Activated CD4-positive, CD25-positive, alpha-beta regulatory T cell treated with anti-CD3 and anti-CD28 coated beads, Interleukin-2, amount 50 U/mL, for 24 hours (primary cell): ENCODE data around the gene SCAP.
"Not testable (repeated sequence)": the region's sequence is repeated elsewhere in the genome, so short reads cannot be mapped to it uniquely, and the experiment has no call there.

Source experiments
- ATAC-seq, 2 donors: fragments of 150-1000 bp; cut with Tn5 transposase; one replicate each; pipeline ENCODE4 v1.10.0; 2021; ENCODE audit warnings: mild to moderate bottlenecking in 1 of 2, moderate library complexity in 1 of 2

SCAP gene

GRCh38 chr3:47480267-47480666 is 4.5 kb upstream of the SCAP start:
- not testable (repeated sequence) for ATAC-seq

GRCh38 chr3:47479826-47480160 is 4.1 kb upstream of the SCAP start:
- ATAC-seq = no peak

DNA sequence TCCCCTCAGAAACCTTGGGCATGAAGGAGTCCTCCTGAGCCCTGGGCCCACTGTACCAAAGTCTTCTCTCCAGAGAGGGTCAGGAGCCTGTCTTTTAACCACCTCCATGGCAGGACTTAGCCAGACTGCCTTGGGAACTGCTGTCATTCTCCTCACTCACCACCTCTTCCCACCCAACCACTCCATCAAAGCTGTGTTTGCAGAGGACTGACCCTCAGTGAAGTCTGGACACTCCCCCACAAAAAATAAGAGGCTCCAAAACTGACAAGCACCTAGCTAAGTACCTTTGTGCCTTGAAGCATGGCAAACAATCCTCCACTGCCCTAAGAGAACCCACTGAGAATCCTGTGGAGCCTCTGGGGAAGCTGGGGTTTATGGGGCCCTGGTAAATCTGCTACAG is 2.3 kb upstream of the SCAP start:
- ATAC-seq = no peak

- ATAC-seq = no peak
Measured at GRCh38 chr3:47476644-47477199, 981 bp upstream of the SCAP start.

DNA sequence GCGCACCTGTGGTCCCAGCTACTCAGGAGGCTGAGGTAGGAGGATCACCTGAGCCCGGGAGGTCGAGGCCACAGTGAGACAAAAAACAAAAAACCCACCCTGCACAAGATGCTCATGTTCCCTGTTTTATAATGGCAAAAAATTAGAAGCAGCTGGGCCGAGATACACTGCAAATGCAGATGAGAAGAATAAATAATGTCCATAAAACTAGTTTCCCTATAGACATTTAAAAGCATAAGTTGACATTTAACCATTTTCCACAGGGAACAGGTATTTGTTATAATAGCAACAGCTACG is 537 bp upstream of the SCAP start:
- no peak for ATAC-seq

DNA sequence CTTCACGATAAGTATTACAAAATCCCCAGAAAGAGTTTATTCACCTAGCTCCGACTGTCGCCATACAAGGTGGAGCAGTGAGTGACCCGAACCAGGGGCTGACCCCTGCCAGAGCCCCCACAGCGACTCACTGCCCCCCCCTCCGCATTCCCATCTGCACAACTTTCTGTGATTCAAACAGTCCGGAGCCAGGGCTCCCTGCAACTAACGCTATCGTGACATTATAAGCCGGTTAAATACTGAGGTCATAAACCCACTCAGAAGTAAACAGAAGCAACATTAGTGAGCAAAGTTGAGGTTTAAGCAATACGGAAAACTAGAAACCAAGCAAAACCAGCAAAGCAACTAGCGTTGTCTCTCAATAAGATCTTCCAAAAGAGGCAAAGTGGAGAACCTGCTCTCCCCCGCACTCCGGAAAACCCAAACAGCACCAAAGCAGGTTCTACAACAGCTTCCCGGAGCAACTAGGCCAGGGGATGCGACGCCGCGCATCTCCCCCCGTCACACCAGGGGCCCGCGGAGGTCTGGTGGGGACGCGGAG is 642 bp downstream of the SCAP start:
- peak; percentile 5 to 24 for ATAC-seq

- ATAC-seq = no peak
Measured at GRCh38 chr3:47473391-47473790, 2.4 kb downstream of the SCAP start.

DNA sequence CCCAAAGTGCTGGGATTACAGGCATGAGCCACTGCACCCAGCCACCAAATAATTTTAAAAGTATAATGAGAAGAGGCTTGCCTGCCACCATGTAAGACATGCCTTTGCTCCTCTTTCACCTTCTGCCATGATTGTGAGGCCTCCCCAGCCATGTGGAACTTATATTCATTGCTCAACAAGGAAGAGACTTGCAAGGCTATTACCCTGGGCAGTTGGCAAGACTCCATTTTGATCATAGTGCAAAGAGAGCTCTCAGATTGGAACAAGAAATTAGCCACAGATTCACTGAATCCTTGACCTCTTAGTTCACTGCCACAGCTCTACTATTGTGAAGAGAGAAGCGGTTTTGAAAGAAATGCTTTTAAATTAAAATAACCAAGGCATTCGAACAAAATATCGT is 6.1 kb downstream of the SCAP start:
- no peak for ATAC-seq

DNA sequence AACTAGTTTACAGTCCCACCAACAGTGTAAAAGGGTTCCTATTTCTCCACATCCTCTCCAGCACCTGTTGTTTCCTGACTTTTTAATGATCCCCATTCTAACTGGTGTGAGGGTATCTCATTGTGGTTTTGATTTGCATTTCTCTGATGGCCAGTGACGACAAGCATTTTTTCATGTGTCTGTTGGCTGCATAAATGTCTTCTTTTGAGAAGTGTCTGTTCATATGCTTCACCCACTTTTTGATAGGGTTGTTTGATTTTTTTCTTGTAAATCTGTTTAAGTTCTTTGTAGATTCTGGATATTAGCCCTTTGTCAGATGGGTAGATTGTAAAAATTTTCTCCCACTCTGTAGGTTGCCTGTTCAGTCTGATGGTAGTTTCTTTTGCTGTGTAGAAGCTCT is 7.4 kb downstream of the SCAP start:
- not testable (repeated sequence) for ATAC-seq

- no peak for ATAC-seq
Measured at GRCh38 chr3:47464588-47464987, 11.2 kb downstream of the SCAP start.

GRCh38 chr3:47459534-47460085 is 16.1 kb downstream of the SCAP start:
- ATAC-seq = not testable (repeated sequence)

- ATAC-seq = no peak
Measured at GRCh38 chr3:47456984-47457383, 18.8 kb downstream of the SCAP start.

- ATAC-seq = no peak
Measured at GRCh38 chr3:47455806-47456452, 19.8 kb downstream of the SCAP start.

- no peak for ATAC-seq
Measured at GRCh38 chr3:47452453-47453215, 23.1 kb downstream of the SCAP start.

DNA sequence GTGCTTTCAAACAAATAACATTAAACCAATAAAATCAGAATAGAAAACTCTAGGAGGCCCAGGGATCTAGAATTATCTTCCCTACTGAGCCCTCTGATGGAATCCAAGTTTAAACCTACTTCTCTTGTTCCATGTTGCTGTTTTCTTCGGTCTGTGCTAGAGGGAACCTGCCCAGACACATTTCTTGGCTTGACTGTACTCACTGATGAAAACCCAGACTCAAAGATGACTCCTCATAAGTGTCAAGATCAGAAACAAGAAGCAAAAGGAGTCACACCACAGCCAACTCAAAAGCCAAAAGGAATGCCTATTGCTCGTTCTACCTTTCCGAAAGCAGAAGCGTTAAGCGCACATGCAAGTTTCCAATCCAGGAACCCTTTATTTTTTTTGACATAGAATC is 31.6 kb downstream of the SCAP start:
- ATAC-seq = no peak

DNA sequence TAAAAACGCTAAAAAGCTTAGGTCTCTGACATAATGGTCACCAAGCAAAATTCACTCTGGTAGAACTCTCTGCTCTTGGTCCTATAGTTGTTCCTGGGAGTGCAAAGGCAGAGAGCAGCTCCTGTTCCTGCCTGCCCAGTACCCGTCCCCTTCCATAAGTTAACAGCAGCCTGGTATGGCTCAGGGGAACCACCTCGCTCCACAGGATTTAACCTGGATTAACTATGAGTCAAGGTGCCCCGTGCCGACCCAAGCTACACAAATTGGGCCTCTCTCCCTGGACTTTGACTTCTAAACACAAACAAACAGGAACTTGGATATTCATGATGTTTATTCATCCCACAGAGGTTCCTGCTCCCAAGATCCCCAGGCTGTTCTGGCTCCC is 32.1 kb downstream of the SCAP start:
- no peak for ATAC-seq

DNA sequence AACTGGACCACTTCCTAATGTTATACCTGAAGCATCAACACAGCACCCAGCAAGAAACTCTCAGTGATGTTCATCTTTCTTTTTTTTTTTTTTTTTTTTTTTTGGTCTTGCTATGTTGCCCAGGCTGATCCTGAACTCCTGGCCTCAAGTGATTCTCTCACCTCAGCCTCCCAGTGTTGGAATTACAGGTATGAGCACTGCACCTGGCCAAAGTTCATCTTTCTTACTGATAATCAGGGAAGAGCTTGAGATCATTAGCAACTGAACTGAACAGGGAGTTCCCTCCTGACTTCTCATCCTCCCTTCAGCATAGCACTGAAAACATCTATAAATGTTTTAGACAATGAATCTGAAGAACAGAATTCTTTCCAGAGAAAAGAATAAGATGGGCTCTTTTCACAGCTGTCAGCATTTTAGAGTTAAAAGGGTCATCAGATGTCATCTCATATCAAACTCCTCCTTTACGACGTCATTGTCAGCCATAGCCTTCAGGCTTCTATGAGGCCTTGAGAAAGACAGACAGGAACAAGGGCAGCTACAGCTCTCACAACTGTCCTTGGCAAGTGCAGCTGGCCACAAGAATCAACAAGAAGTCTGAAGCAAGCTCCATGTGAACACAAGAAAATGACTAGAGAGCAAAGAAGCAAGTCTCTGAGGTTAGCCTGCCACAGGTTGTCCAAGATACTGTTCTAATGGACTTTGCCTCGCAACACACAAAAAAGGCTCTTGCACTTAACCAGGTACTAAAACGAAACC is 33.8 kb downstream of the SCAP start:
- no peak for ATAC-seq

DNA sequence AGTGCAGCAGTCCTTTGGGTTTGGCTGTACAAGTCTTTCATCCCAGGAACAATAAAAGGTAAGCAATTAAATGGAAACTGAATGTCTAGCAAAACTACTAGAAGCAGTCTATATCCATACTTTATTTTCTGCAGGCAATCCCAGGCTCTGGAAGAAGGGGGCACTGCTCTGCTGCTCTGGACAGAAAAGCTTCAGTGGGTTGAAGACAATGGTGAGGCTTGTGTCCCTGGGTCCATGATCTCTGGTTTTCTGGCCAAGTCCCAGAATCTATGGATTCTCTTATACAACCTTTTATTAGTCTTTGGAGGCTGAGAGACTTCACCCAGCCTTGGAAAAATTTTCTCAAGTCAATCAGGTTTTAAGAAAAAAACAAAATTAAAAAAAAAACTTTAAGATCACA is 35.6 kb downstream of the SCAP start:
- ATAC-seq = no peak

- ATAC-seq = no peak
Measured at GRCh38 chr3:47436180-47436579, 39.6 kb downstream of the SCAP start.

- no peak for ATAC-seq
Measured at GRCh38 chr3:47434849-47435248, 40.9 kb downstream of the SCAP start.

- ATAC-seq = no peak
Measured at GRCh38 chr3:47433796-47434195, 41.9 kb downstream of the SCAP start.

DNA sequence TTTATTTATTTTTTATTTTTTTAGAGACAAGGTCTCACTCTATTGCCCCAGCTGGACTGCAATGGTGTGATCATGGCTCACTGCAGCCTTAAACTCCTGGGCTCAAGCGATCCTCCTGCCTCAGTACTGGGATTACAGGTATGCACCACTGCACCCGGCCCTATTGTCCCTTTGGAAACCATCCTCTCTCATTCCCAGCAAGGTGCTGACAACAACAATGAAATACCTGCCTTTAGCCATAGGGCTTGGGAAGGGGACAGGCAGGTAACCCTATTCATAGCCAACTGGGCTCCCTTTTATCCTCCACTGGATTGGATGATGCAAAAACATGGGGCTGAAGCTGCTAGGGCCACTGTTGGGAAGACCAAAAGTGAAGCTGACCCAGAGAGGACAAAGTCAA is 43.1 kb downstream of the SCAP start:
- ATAC-seq = no peak

DNA sequence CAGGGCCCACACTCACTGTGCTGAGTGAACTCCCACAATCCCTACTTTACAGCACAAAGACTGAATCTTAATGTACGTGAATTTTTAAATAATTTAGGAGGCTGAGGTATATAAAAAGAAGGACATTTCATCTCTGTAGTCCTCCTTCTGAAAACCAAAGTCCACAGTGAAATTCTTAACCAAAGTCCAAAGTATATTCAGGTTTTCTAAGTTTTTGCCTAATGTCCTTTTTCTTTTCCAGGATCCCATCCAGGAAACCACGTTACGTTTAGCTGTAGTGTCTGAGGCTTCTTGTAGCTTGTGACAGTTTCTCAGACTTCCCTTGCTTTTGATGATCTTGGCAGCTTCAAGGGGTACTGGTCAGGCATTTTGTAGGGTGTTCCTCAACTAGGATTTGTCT is 44.5 kb downstream of the SCAP start:
- no peak for ATAC-seq
